ENCODE results near the gene TOB1. TPM values are rescaled to one million over a fixed set of nuclear protein-coding genes. Genes with fewer than 3 reads are reported as not detected.
A peak's percentile ranks its signal among the peaks of the same experiment; 100 is the strongest.

The TOB1 gene
- total RNA-seq, 1 experiment from 2014 or later = 86.0 TPM

- H2AFZ ChIP-seq (ENCODE audit: low read depth, low read length, poor library complexity, severe bottlenecking) = no peak overlapping the region
- H3K9me2 ChIP-seq (ENCODE audit: insufficient read depth) = no peaks in the 10 kb centered on the region
- RAD21 ChIA-PET (ENCODE audit: low non-redundant PET in 1 of 2, low total read pairs in 2 of 2, uncharacterized antibody in 2 of 2, unreplicated experiment in 2 of 2) = interaction anchor here (0.6 to 2.6 kb wide), 7 partner anchors 10 to 359 kb away, joined by 3 to 19 read pairs (median 3); no protein-coding TSS in a partner anchor
These were observed 24.7 kb downstream of the TOB1 start for GRCh38 chr17:50841277-50841948.

GRCh38 chr17:50840311-50840851, 25.8 kb downstream of the TOB1 start:
- Histone ChIP-seq H3K4me1 (ENCODE audit: control insufficient read depth in 1 of 2, insufficient read depth in 2 of 2, low read length in 2 of 2) (peaks cover 0 to 15% of the 10 kb centered on the region in 2 experiments; a peak in 2 of 4 replicates), H3K4me2 (ENCODE audit: low read length) (no peak overlapping the region), H4K20me1 (ENCODE audit: insufficient read depth) (no peaks in the 10 kb centered on the region), H3K36me3 (ENCODE audit: control insufficient read depth in 1 of 2, insufficient read depth in 2 of 2, low read length in 2 of 2) (no peaks in the 10 kb centered on the region), H2AFZ (ENCODE audit: low read depth, low read length, poor library complexity, severe bottlenecking) (no peak overlapping the region), H3K4me3 (replicated peaks in 1 of 2; ENCODE audit: low read depth in 1 of 2, low read length in 2 of 2) (no peak overlapping the region), H3K9me2 (ENCODE audit: insufficient read depth) (no peaks in the 10 kb centered on the region), H3K27ac (ENCODE audit: low read depth, low read length) (no peak overlapping the region; the same call in 1 of the 2 replicates), H3K9me3 (ENCODE audit: control insufficient read depth in 1 of 2, insufficient read depth in 1 of 2, low read depth in 1 of 2, low read length in 2 of 2) (no peaks in the 10 kb centered on the region), H3K79me2 (ENCODE audit: insufficient read depth, low read length) (no peaks in the 10 kb centered on the region), H3K9ac (ENCODE audit: low read length) (no peak overlapping the region), H3K27me3 (ENCODE audit: insufficient read depth, low read length) (no peaks in the 10 kb centered on the region)
- ChIA-PET CTCF (interaction anchor here (2.8 to 6.8 kb wide), 3 partner anchors 12 to 289 kb away, joined by 10 to 127 read pairs (median 22); no protein-coding TSS in a partner anchor), RAD21 (ENCODE audit: low non-redundant PET in 1 of 2, low total read pairs in 2 of 2, uncharacterized antibody in 2 of 2, unreplicated experiment in 2 of 2) (interaction anchor here (1.1 to 2.6 kb wide), 3 partner anchors 57 to 58 kb away, joined by 5 to 19 read pairs (median 15); no protein-coding TSS in a partner anchor), POLR2A (no interaction called here)
- intact Hi-C loops (cut with micrococcal nuclease) = loop anchor here (5.0 kb wide), 1 partner anchor 133 kb away; the partner anchor contains the start of gene ANKRD40
- ATAC-seq = no peak
- no peak for DNase-seq (ENCODE audit: low read depth, low spot score)
- no TSS peak for BruUV-seq (replicated peaks)
- TF ChIP-seq ZBTB33 (IDR thresholded peaks at IDR 0.05; ENCODE audit: extremely low read depth, insufficient replicate concordance, low read length) = no peak
- TF ChIP-seq ZFX (IDR thresholded peaks at IDR 0.05) = no peak
- no peak for TF ChIP-seq TCF7L2 (IDR thresholded peaks at IDR 0.05; ENCODE audit: borderline replicate concordance, extremely low read depth, insufficient read depth, insufficient read length)
- TF ChIP-seq REST (IDR thresholded peaks at IDR 0.05; ENCODE audit: low read depth) = no peak
- no peak for TF ChIP-seq EZH2phosphoT487 (IDR thresholded peaks at IDR 0.05; ENCODE audit: borderline replicate concordance)
- no peak for TF ChIP-seq EZH2 (IDR thresholded peaks at IDR 0.05)
- TF ChIP-seq MAX (IDR thresholded peaks at IDR 0.05) = no peak

More at GRCh38 chr17:50841277-50841948, 24.7 kb downstream of the TOB1 start:
- Histone ChIP-seq H3K79me2 (ENCODE audit: insufficient read depth, low read length) (no peaks in the 10 kb centered on the region), H3K36me3 (ENCODE audit: control insufficient read depth in 1 of 2, insufficient read depth in 2 of 2, low read length in 2 of 2) (no peaks in the 10 kb centered on the region), H3K4me2 (ENCODE audit: low read length) (no peak overlapping the region), H3K9ac (ENCODE audit: low read length) (no peak overlapping the region), H4K20me1 (ENCODE audit: insufficient read depth) (no peaks in the 10 kb centered on the region), H3K9me3 (ENCODE audit: control insufficient read depth in 1 of 2, insufficient read depth in 1 of 2, low read depth in 1 of 2, low read length in 2 of 2) (no peaks in the 10 kb centered on the region), H3K27ac (ENCODE audit: low read depth, low read length) (no peak overlapping the region), H3K4me3 (replicated peaks in 1 of 2; ENCODE audit: low read depth in 1 of 2, low read length in 2 of 2) (no peak overlapping the region), H3K27me3 (ENCODE audit: insufficient read depth, low read length) (no peaks in the 10 kb centered on the region), H3K4me1 (ENCODE audit: control insufficient read depth in 1 of 2, insufficient read depth in 2 of 2, low read length in 2 of 2) (peaks cover 0 to 22% of the 10 kb centered on the region in 2 experiments; a peak in 2 of 4 replicates)
- DNase-seq (ENCODE audit: low read depth, low spot score) (no peak), ATAC-seq (peak; percentile 46)
- BruUV-seq (replicated peaks) = no TSS peak
- TF ChIP-seq EZH2 (IDR thresholded peaks at IDR 0.05) (no peak), TCF7L2 (IDR thresholded peaks at IDR 0.05; ENCODE audit: borderline replicate concordance, extremely low read depth, insufficient read depth, insufficient read length) (no peak), EZH2phosphoT487 (IDR thresholded peaks at IDR 0.05; ENCODE audit: borderline replicate concordance) (no peak), SP1 (IDR thresholded peaks at IDR 0.05; ENCODE audit: low read depth) (no peak), FOSL1 (IDR thresholded peaks at IDR 0.05; ENCODE audit: low read depth) (no peak), POLR2A (IDR thresholded peaks at IDR 0.05; ENCODE audit: borderline replicate concordance, extremely low read depth, insufficient read depth, insufficient read length) (no peak), JUND (IDR thresholded peaks at IDR 0.05) (no peak), SRF (IDR thresholded peaks at IDR 0.05; ENCODE audit: low read depth) (no peak), POLR2AphosphoS5 (IDR thresholded peaks at IDR 0.05; ENCODE audit: low read depth, low read length) (no peak)
- intact Hi-C loops (cut with micrococcal nuclease) = loop anchor here (1.0 to 5.0 kb wide), 2 partner anchors 134 to 294 kb away; partner anchors contain the start of genes ANKRD40 and SPATA20
- POLR2A ChIA-PET = interaction anchor here (1.2 to 1.8 kb wide), 4 partner anchors 19 to 58 kb away, joined by 3 to 12 read pairs (median 6); partner anchors contain the start of gene TOB1
- CTCF ChIA-PET = interaction anchor here (1.0 to 6.8 kb wide), 18 partner anchors 11 to 480 kb away, joined by 3 to 127 read pairs (median 4); partner anchors contain the start of genes NME1 and TOB1
